ENCODE data around the gene LTBP3. TPM values are rescaled to one million over a fixed set of nuclear protein-coding genes. Genes with fewer than 3 reads are reported as not detected.

Gene LTBP3
- total RNA-seq, result 53.5 TPM

DNA sequence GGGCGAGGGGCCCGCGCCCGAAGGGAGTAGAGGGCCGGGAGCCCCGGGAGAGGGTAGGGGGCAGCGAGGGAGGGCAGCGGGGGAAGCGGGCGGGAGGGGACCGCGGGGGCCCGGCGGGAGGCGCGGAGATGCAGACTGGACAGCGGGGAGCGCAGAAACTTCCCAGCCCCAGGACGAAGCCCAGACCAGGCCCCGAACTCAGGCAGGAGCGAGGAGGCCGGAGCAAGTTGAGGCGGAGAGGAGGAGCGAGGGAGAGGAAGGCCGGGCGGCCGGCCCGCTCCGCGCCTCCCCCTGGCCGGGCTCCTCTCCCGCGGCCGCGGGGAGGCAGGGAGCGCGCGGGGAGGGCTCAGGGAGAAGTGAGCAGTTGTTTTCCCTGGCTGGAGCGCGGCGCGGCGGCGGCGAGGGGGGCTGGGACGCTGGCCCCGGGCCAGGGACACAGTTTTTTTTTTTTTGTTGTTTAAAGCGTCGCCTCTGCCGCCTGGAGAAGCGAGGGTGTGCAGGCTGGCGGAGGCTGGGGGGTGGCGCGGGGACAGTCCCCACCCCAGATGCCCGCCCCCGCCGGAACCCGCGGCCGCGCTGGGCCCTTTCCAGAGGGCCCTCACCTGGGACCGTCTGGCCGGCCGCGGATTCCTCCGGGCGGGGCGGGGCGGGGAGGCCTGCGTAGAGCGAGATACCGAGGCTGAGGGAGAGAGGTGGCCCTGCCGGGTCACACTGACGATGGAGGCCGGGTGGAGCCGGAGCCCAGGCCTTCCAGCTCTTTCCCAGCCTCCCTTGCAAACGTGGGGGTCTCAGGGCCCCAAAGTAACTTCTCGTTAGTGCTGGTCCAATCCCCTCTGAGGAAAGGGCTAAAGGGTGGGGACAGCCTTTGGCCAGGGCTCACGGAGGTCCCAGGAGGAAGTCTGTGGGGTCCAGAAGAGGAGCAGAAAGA lies at the start of gene LTBP3:
Gene LTBP3 (minus strand): TSS at position 358 of the 928 bp plus-strand sequence. CDS start 400 bp downstream, outside the sequence.

DNA sequence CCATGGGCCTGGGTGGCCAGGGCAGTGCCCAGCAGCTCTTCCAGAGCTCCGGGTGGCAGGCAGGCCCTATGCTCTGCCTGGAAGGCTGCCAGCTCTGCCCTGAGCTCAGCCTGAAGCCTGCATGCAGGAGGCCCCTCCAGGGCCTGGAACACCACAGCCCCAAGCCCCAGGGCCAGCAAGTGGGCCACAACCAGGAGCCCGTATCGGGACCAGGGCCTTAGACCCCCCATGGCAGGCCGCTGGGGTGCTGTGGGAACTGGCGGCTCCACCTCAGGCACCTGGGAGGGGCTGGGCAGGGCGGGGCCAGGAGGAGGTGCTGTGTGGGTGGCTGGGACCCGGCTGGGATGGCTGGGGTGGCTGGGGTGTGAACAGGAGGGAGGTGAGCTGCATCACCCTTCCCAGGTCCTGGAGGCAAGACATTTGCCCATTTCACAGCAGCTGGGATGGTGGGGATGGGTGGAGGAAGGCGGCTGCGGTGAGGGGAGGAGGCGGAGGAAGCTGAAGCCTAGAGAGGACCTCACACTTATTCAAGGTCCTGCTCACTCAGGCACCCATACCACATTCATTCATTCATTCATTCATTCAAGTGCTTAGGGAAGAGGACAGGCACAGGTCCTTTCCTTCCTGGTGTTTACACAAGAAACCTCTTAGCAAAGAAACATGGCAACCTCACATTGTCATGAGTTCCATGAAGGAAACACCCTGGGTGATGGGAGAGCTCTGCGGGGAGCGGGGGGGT lies 37.6 kb upstream of the LTBP3 start, which contains the start of gene KCNK7:
Gene KCNK7 (minus strand): TSS at position 258 of the 739 bp plus-strand sequence. CDS start 28 bp downstream, at position 230.

DNA sequence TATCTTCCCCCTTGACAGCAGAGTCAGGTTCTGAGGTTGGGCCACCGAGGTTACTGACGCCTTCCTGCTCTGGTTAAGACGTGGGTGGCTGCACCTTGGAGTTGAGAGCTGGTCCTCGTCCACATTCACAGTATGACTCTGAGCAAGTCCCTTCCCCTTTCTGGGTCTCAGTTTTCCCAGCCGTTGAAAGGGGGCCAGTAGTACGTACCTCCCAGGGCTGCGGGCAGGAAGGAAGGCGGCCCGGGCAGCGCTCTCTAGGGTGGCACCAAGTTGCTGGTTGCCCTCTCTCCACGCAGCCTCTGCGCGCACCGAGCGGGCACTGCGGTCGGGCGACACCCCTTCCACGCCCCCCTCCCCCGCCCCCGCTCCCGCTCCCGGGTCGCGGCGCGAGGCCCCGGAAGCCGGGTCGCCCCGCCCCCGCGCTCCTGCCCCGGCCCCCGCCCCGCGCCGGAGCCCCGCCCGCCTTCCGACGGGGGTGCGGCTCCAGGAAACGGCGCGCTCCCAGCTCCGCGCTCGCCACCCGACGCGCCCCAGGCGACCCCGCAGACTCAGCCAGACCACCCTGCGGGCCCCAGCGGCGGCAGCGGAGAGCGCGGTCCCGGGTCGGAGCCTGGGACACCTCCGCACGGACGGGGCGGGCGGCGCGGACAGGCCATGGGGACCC lies 17.5 kb upstream of the LTBP3 start, which contains the start of gene EHBP1L1:
Gene EHBP1L1 (plus strand): TSS at position 486 of the 664 bp plus-strand sequence. CDS start 250 bp downstream, outside the sequence.

DNA sequence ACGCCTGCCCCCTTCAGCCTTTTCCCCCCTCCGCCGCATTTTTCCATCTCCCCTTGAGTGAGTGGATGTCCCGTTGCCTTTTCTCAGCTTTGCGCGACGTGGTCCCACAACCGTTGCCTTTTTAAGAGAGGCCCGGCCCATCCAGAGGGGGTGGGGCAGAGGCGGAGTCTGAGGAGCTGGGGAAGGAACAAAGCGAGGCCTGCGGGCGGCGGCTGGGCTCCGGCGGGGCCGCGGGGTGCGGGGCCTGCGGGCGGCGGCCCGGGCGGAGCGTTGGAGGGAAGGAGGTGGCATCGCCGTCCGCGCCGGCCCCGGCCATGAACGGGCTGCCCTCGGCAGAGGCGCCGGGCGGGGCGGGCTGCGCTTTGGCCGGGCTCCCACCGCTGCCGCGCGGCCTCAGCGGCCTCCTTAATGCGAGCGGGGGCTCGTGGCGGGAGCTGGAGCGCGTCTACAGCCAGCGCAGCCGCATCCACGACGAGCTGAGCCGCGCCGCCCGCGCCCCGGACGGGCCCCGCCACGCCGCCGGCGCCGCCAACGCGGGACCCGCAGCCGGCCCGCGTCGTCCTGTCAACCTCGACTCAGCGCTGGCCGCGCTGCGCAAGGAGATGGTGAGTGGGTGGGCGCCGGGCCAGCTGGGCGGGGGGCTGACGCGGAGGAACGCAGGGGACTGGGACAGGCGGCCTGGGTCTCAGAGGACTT lies 14.3 kb upstream of the LTBP3 start, which contains the start of gene FAM89B:
Gene FAM89B (plus strand): TSS at position 183 of the 696 bp plus-strand sequence. CDS start 132 bp downstream, at position 315.

DNA sequence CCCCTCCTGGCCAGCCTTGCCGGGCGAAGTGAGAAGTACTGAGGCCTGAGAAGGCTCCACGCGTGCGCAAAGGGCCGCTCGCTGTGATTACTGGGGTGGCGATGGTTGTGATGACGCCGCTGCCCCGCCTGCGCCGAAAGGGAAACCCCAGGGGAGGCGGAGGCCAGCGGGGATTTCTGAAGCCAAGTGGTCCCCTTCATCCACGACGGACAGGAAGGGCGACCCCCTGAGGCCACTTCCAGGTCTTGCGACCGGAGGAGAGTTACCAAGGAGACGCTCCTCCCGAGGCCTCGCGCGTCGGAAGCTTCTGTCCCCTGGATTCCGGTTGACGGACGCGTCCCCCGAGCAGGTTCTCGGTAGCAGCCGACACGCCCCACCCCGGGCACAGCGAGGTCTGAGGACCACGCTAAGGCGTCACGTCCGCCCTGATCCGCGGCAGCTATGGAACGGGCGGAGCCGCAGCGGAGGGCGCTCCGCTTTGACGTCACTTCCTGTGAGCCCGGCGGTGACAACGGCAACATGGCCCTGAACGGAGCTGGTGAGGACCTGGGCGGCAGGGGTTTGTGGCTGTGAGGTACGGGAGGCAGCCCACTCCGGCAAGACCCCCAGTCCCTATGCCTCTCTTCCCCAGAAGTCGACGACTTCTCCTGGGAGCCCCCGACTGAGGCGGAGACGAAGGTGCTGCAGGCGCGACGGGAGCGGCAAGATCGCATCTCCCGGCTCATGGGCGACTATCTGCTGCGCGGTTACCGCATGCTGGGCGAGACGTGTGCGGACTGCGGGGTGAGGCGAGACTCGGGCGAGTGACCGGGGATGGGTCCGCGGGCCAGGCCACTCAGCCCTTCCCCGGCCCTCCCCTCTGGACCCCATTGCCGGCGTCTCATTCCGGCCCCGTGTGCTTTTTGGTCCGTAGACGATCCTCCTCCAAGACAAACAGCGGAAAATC lies 12.1 kb upstream of the LTBP3 start, which contains the start of gene ZNRD2:
Gene ZNRD2 (plus strand): TSS at position 505 of the 946 bp plus-strand sequence. CDS start 15 bp downstream, at position 520.

DNA sequence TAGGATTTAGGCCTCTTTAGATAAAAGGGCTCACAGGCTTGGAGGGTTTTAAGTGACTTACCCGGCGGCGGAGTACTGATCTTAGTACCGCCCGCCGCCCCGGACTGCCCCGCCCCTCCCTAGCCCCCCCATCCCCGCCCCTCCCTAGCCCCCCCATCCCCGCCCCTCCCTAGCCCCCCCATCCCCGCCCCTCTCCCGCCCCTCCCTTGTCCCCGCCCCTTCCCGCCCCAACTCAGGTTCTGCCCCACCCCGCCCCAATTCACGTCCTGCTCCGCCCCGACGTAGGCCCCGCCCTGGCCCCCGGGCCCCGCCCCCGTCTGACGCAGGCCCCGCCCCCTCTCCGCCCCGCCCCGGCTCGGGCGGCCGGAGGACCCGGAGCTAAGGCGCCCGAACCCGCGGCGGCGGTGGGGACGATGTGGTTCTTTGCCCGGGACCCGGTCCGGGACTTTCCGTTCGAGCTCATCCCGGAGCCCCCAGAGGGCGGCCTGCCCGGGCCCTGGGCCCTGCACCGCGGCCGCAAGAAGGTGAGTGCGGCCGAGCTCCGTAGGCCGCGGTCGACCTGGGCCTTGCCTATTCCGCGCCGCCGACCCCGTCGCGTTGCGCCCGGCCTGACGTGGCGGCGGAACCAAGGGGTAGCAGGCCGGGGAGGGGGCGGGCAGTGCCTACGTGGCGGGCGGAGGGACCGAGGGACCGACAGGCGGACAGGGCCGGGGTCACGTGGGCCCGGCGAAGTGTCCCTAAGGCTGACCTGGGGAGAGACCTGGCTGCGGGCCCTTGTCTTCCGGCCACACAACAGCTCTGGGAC lies 33.2 kb downstream of the LTBP3 start, which contains the start of gene SCYL1:
Gene SCYL1 (plus strand): TSS at position 343 of the 805 bp plus-strand sequence. CDS start 71 bp downstream, at position 414.

DNA sequence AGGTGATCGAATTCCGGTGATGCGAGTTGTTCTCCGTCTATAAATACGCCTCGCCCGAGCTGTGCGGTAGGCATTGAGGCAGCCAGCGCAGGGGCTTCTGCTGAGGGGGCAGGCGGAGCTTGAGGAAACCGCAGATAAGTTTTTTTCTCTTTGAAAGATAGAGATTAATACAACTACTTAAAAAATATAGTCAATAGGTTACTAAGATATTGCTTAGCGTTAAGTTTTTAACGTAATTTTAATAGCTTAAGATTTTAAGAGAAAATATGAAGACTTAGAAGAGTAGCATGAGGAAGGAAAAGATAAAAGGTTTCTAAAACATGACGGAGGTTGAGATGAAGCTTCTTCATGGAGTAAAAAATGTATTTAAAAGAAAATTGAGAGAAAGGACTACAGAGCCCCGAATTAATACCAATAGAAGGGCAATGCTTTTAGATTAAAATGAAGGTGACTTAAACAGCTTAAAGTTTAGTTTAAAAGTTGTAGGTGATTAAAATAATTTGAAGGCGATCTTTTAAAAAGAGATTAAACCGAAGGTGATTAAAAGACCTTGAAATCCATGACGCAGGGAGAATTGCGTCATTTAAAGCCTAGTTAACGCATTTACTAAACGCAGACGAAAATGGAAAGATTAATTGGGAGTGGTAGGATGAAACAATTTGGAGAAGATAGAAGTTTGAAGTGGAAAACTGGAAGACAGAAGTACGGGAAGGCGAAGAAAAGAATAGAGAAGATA lies 59.0 kb downstream of the LTBP3 start, which contains the start of gene MALAT1:
Gene MALAT1 (plus strand): TSS at position 69 of the 736 bp plus-strand sequence.

Small RNA genes lying within 50 kb of the gene (small RNA-seq; reads per million reads assigned to genes)
- gene AP001362.1 (ENCODE audit: low replicate concordance) (not detected), gene RF01684 (ENCODE audit: low replicate concordance) (not detected)

Other genes with a start within 250 kb of the LTBP3 start
- 9.4 TPM for gene CDC42EP2, start 243.5 kb downstream of the LTBP3 start, total RNA-seq
- gene DPF2, start 224.5 kb downstream of the LTBP3 start, total RNA-seq, result 50.7 TPM
- gene TIGD3, start 203.6 kb downstream of the LTBP3 start, total RNA-seq, result 3.8 TPM
- gene SLC25A45, start 175.7 kb downstream of the LTBP3 start, total RNA-seq, result 0.31 TPM
- gene FRMD8, start 171.7 kb downstream of the LTBP3 start, total RNA-seq, result 7.8 TPM
- gene NEAT1, start 135.6 kb downstream of the LTBP3 start, total RNA-seq, result 11.6 TPM
- gene MALAT1, start 59.3 kb downstream of the LTBP3 start, total RNA-seq, result 25,265 TPM
- gene SCYL1, start 33.3 kb downstream of the LTBP3 start, total RNA-seq, result 47.6 TPM
- 25.0 TPM for gene ZNRD2, start 12.1 kb upstream of the LTBP3 start, total RNA-seq
- 39.4 TPM for gene FAM89B, start 14.2 kb upstream of the LTBP3 start, total RNA-seq
- 21.0 TPM for gene EHBP1L1, start 17.7 kb upstream of the LTBP3 start, total RNA-seq
- gene KCNK7, start 37.4 kb upstream of the LTBP3 start, total RNA-seq, result not detected
- 26.3 TPM for gene MAP3K11, start 55.9 kb upstream of the LTBP3 start, total RNA-seq
- 14.1 TPM for gene PCNX3, start 57.4 kb upstream of the LTBP3 start, total RNA-seq
- 4.4 TPM for gene SIPA1, start 79.7 kb upstream of the LTBP3 start, total RNA-seq
- gene RELA, start 104.6 kb upstream of the LTBP3 start, total RNA-seq, result 30.7 TPM
- 46.0 TPM for gene KAT5, start 153.9 kb upstream of the LTBP3 start, total RNA-seq
- 17.2 TPM for gene RNASEH2C, start 162.4 kb upstream of the LTBP3 start, total RNA-seq
- 8.8 TPM for gene AP5B1, start 222.6 kb upstream of the LTBP3 start, total RNA-seq
- gene OVOL1, start 228.7 kb upstream of the LTBP3 start, total RNA-seq, result not detected

Data from parietal lobe (tissue), 2 donors.